Panc1 (cell line): ENCODE measurements around the gene MPC1. TPM values are rescaled to one million over a fixed set of nuclear protein-coding genes. Genes with fewer than 3 reads are reported as not detected.

Experiments used
- ATAC-seq: fragments of 200-7000 bp; cut with Tn5 transposase; 2 replicates; pipeline ENCODE4 v1.9.1; 2020; ENCODE audit warnings: mild to moderate bottlenecking, moderate library complexity
- BruUV-seq: library from RNA; stranded (reverse); fragments of 400-500 nt; replicated peaks from 2 replicates; lab custom pipeline; 2021; lab: Mats Ljungman, UMichigan
- CTCF ChIA-PET: fragments of 300-600 bp; sonication (Branson Sonifier 250); formaldehyde crosslinking; loops from one replicate; lab custom pipeline; 2022; ENCODE audit warnings: antibody characterized with exemption; lab: Charles Lee
- POLR2A ChIA-PET: fragments of 300-600 bp; sonication (Branson Sonifier 250); formaldehyde crosslinking; loops from one replicate; lab custom pipeline; 2022; ENCODE audit warnings: antibody characterized with exemption; lab: Charles Lee
- DNase-seq: peaks from one replicate; pipeline ENCODE4 v3.0.0-alpha.2; 2010; ENCODE audit warnings: low read depth, low spot score
- H3K27ac ChIP-seq: 2 replicates; pipeline ENCODE4 v1.5.1; 2011; ENCODE audit warnings: mild to moderate bottlenecking, low read length, inconsistent platforms
- H3K27me3 ChIP-seq: fragments of 200-500 bp; sonication (Bioruptor generic); 2 replicates; pipeline ENCODE4 v1.6.0; 2014; ENCODE audit warnings: low read length, inconsistent platforms; ENCODE audit not compliant: control insufficient read depth, insufficient read depth
- H3K36me3 ChIP-seq: fragments of 200-500 bp; sonication (Bioruptor generic); 2 replicates; pipeline ENCODE4 v1.5.1; 2014; ENCODE audit warnings: inconsistent platforms, mild to moderate bottlenecking, low read length, moderate library complexity; ENCODE audit not compliant: control insufficient read depth, insufficient read depth
- H3K4me1 ChIP-seq: 2 replicates; pipeline ENCODE4 v1.5.1; 2011; ENCODE audit warnings: inconsistent platforms, mild to moderate bottlenecking, low read length, moderate library complexity; ENCODE audit not compliant: control insufficient read depth, insufficient read depth
- H3K4me3 ChIP-seq, 2 experiments: 2 replicates each; pipeline ENCODE4 v1.5.1; 2011 to 2012; ENCODE audit warnings: low read depth in 2 of 2, low read length in 2 of 2, mild to moderate bottlenecking in 2 of 2, inconsistent platforms in 1 of 2, moderate library complexity in 1 of 2
- H3K9me3 ChIP-seq: fragments of 200-500 bp; sonication (Bioruptor generic); 2 replicates; pipeline ENCODE4 v1.5.1; 2014; ENCODE audit warnings: low read depth, mild to moderate bottlenecking, inconsistent platforms, low read length, moderate library complexity; ENCODE audit not compliant: control insufficient read depth, insufficient read depth
- CTCF ChIP-seq: fragments of 450-650 bp; IDR thresholded peaks from 2 replicates; pipeline ENCODE4 v1.5.1; 2017; ENCODE audit warnings: mild to moderate bottlenecking
- POLR2AphosphoS5 ChIP-seq: IDR thresholded peaks from 2 replicates; pipeline ENCODE4 v1.6.1; 2012; ENCODE audit warnings: mild to moderate bottlenecking, low read depth, low read length, moderate library complexity
- REST ChIP-seq, 2 experiments: IDR thresholded peaks; 2 replicates each; pipeline ENCODE4 v1.6.1; 2011 to 2012; ENCODE audit warnings: low read depth in 2 of 2, control low read depth in 1 of 2, low read length in 1 of 2, mild to moderate bottlenecking in 1 of 2, moderate library complexity in 1 of 2; ENCODE audit not compliant: insufficient read depth in 1 of 2
- SIN3A ChIP-seq: IDR thresholded peaks from 2 replicates; pipeline ENCODE4 v1.6.1; 2012; ENCODE audit warnings: low read depth, mild to moderate bottlenecking, low read length, moderate library complexity, borderline replicate concordance; ENCODE audit not compliant: insufficient read depth
- TCF7L2 ChIP-seq: IDR thresholded peaks from 2 replicates; pipeline ENCODE4 v1.6.1; 2011; ENCODE audit warnings: mild to moderate bottlenecking, low read depth, low read length, inconsistent platforms
- in situ Hi-C: cut with HindIII; loops from 2 replicates; pipeline ENCODE4 v1.10.0; 2016; ENCODE audit warnings: low sequenced_read_pairs, low pct_unique_long_range_greater_than_20kb
- intact Hi-C: fragments of 100-400 bp; cut with micrococcal nuclease; formaldehyde crosslinking; loops from one replicate; pipeline ENCODE4 v1.10.0; 2022; ENCODE audit not compliant: unreplicated experiment
- total RNA-seq: library from RNA; stranded (reverse); gene quantifications from one replicate; pipeline ENCODE4 v1.2.1, GENCODE V29; 2021; ENCODE audit not compliant: unreplicated experiment

MPC1 gene
- total RNA-seq, 1 experiment from 2014 or later, result 7.0 TPM

GRCh38 chr6:166420351-166420750 is 37.6 kb upstream of the MPC1 start:
- in situ Hi-C loops (no loop called here), intact Hi-C loops (no loop called here)
- peak; percentile 75 for ATAC-seq
- H3K27ac ChIP-seq, result no peak overlapping the region
- no peaks in the 10 kb centered on the region for H3K27me3 ChIP-seq
- TF ChIP-seq POLR2AphosphoS5, result no peak
- no peak for TF ChIP-seq CTCF
- TF ChIP-seq TCF7L2, result no peak
- no peak for TF ChIP-seq REST (IDR thresholded peaks at IDR 0.05; ENCODE audit: insufficient read depth in 1 of 2, low read depth in 2 of 2, low read length in 1 of 2)
- TF ChIP-seq SIN3A, result no peak
- BruUV-seq, result no TSS peak
- H3K36me3 ChIP-seq, result no peaks in the 10 kb centered on the region
- no peaks in the 10 kb centered on the region for H3K9me3 ChIP-seq
- ChIA-PET POLR2A (no interaction called here), CTCF (no interaction called here)
- H3K4me1 ChIP-seq, result no peaks in the 10 kb centered on the region
- no peak overlapping the region for H3K4me3 ChIP-seq
- DNase-seq, result no peak

- intact Hi-C loops, result no loop called here
- POLR2A ChIA-PET, result no interaction called here
- H3K36me3 ChIP-seq, result no peaks in the 10 kb centered on the region
- TF ChIP-seq REST (IDR thresholded peaks at IDR 0.05; ENCODE audit: insufficient read depth in 1 of 2, low read depth in 2 of 2, low read length in 1 of 2), result no peak
- DNase-seq, result no peak
- H3K4me1 ChIP-seq, result no peaks in the 10 kb centered on the region
- BruUV-seq, result no TSS peak
- H3K27me3 ChIP-seq, result no peaks in the 10 kb centered on the region
- no peak overlapping the region for H3K4me3 ChIP-seq
- H3K9me3 ChIP-seq, result no peaks in the 10 kb centered on the region
- in situ Hi-C loops, result no loop called here
- CTCF ChIA-PET, result no interaction called here
- no peak for ATAC-seq
- H3K27ac ChIP-seq, result no peak overlapping the region
Observed at GRCh38 chr6:166419717-166420116, 37.0 kb upstream of the MPC1 start.
